ENCODE results near the gene RAB10.
A peak's percentile ranks its signal among the peaks of the same experiment; 100 is the strongest.

RAB10 gene

DNA sequence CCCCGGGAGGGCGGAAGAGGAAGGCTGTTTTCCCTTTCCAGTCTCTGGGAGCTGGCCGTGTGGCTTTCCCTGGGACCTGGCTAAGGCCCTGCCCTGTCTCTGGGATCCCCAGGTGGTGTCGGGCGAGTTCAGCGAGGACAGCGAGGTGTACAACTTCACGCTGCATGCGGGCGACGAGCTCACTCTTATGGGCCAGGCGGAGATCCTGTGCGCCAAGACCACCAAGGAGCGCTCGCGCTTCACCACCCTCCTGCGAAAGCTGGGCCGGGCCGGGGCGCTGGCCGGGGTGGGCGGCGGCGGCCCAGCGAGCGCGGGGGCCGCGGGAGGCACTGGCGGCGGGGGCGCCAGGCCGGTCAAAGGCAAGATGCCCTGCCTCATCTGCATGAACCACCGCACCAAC is 150.2 kb downstream of the RAB10 start:
- no peak for DNase-seq

DNA sequence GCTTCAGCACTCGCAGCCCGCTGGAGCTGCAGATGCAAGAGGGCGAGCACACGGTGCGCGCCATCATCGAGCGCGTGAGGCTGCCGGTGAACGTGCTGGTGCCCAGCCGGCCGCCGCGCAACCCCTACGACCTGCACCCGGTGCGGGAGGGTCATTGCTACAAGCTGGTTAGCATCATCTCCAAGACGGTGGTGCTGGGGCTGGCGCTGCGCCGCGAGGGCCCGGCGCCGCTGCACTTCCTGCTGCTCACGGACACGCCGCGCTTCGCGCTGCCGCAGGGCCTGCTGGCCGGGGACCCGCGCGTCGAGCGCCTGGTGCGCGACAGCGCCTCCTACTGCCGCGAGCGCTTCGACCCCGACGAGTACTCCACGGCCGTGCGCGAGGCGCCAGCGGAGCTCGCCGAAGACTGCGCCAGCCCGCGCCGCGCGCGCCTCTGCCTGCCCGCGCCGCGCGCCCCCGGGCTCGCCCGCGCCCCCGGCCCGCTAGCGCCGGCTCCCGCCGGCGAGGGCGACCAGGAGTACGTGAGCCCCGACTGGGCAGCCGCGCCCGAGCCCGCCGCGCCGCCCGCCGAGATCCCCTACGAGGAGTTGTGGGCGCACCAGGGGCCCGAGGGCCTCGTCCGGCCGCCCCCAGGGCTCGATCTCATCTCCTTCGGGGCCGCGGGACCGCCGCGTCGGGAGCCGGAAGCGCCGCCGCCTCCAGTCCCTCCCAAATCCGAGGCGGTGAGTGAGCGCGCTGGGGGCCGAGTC is 150.8 kb downstream of the RAB10 start:
- peak; percentile 83 for DNase-seq

DNA sequence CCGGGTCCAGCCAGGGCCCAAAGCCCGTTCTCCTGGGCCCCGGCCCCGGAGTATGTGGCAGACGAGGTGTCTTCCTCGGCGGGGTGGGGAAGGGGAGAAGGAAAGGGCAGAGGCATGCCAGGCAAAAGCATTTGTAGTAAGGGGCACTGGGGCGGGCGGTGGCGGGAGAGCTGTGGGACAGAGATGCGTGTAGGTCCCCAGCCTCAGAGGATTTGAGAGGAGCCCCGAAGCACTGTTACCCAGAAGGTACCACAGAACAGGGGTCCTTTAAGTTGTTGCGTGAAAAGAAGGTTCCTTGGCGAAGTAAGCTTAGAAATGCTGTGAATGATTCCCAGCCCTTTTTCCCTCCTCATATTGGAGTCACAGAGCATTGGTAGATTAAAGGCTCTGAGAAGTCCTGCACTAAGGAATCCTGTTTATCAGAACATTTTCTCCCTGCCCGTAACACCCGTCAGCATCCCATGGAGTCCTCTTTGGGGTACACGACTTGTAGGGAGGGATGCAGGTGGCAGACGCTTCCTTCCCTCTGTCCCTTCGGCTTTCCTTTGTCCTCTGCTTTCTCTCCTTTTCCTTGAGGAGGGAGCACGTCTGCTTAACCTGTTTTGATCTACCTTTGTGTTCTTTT is 151.5 kb downstream of the RAB10 start:
- no peak for DNase-seq

DNA sequence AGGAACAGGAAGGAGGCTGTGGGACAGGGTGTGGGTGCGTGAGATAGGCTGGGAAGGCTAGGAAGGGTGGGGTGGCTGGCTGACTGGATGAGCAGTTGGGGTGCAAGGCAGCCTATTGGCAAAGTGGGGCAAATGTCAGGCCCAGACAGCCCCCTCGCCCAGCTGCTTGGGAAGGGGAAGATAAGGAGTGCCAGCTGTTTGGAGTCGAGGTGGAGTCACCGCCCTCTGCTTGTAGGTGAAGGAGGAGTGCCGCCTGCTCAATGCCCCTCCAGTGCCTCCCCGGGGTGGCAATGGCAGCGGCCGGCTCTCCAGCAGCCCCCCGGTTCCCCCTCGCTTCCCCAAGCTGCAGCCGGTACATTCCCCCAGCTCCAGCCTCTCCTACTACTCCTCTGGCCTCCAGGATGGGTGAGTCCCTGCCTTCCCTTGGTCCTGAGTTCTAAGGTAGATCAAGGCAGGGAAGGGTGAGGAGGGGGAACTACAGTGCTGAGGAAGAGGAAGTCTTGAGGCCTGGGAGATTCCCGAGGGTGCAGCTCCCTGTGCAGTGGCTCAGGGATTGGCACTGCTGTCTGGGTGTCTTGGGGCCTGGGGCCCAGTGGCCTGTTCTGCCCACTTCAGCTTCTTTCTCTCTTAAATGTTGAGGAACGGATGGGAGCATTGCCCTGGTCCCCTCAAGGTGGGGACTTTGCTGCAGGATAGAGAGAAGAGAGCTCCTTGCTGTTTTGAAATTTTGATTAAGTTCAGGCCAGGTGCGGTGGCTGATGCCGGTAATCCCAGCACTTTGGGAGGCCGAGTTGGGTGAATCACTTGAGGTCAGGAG is 152.3 kb downstream of the RAB10 start:
- no peak for DNase-seq

Data from stimulated activated CD4-positive, alpha-beta T cell treated with anti-CD3 and anti-CD28 coated beads, Interleukin-4, amount 100 ng/mL, for 24 hours (primary cell).